Measurements from ENCODE around the gene HDLBP.

The HDLBP gene

DNA sequence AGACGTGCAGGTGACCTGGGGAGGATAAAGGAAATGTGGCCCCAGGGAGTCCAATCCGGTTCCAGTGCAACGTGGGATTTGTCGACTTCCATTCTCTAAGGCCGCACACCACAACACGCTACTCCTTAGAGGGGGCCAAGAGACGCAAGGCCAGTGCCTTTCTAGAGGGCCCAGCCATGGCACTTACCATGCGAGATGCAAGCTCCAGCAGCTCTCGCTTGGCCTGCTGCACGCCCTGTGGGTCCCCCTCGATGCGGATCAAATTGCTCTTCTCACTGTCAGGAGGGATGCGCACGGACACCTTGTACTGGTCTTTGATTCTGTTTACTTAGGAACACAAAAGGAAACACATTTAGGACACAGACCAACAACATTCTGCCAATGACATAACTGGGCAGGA lies 65.8 kb downstream of the HDLBP start:
- DNase-seq, result no peak

- DNase-seq, result no peak
Observed at GRCh38 chr2:241248897-241249296, 66.6 kb downstream of the HDLBP start.

DNA sequence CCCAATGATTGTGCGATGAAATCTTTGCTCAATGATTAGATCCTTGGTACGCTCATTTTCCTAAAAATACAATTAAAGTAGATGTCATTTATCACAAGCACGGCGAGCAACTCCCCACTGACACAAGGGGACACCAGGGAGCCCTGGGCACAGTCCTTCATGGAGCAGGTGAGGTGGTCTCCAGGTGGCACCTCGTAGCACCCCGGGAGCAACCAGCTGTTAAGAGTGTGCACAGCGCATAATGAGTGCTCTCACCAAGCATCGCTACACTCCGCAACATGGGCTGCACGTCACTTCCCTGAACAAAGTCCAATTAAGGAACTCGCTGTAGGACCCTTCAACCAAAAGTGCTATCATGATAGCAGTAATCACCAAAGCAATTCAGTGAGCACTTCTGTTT lies 67.2 kb downstream of the HDLBP start:
- DNase-seq, result no peak

- DNase-seq, result no peak
Observed at GRCh38 chr2:241244368-241244767, 71.1 kb downstream of the HDLBP start.

GRCh38 chr2:241242306-241242705 lies 73.2 kb downstream of the HDLBP start:
- DNase-seq, result no peak

DNA sequence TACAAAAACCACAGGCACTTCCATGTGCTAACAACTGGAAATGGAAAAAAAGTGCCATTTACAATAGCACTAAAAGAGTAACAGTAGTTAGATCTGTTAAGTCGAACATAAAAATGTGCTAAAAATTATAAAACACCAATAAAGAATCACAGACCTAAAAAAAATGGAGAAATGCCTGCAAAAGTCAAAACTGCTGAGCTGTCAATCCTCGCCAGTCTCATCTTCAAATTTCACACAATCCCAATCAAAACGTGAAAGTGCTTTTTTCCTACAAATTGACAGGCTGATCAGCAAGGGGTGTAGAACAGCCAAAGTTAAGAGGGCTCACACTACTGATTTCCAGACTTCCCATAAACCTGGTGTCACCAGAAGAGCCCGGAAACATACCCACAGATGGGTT lies 73.8 kb downstream of the HDLBP start:
- no peak for DNase-seq

DNA sequence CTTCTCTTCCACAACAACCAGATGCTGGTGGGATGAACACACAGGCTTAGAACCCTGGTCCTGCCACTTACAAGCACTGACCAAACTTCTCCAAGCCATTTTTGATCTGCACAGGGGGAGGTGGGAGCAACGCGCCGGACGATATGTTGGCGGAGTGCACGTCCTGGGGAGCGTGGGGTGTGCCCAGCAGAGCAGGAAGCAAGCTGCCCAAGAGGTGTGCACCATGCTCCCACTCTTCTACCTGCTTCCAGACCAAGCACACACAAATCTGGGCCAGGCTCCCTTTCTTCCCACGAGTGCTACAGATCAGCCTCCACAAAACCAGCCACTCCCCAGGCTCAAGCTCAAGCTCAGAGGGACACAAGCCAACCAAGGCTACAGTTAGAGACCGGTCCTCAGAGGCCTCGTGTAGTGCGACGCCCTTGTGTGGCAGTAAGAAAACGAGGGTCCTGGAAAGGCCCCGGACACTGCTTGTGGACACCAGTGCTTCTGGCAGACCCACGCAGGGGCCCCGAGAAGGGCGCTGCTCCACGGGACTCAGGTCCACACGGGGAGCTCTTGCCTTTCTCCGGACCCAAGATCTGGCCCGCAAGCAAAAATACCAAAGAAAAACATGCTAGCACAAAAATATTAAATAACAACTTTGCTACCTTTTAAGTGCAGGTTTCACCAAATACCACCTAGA lies 75.0 kb downstream of the HDLBP start:
- DNase-seq, result no peak

- DNase-seq, result no peak
Observed at GRCh38 chr2:241239552-241240202, 75.8 kb downstream of the HDLBP start.

DNA sequence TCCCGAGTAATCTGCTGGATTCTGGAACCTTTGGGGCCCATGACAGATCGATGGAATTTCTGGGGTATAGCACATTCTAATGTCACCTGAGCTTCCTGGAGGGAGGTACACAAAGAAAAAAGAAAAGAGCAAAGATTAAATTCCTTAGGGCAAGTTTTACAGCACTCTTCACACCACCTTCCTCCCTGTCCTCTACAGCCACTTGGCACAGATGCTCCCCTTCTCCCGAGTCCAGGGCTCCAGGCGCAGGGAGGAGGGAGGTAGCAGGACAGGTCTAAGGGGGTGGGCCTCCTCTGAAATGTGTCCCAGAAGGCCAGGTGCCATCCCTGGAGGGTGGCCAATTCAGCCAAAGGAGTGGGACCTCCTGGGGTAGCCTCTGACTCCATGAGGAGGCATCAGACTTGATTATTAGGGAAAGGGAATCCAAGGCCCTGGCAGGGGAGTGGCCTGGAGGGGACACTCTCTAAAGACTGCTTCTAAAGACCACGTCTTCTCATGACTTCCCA lies 76.7 kb downstream of the HDLBP start:
- DNase-seq, result no peak

DNA sequence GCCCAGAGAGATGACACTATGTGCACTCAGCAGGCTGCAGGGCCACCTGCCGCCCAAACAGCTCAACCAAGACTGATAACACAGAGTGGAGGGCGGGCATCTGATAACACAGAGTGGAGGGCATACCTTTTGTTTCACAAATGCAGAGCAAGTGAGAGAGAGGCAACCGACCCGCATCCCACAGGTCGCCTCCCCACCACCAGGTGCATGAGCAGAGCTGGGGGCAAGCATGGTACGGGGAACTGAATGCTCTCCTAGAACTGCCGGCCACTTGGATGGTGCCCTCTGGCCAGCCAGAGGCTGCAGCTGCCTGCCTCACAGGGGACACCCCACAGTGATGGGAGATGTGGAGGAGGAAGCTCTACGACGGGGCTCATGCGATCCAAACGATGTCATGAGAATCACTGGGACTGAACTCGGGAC lies 77.5 kb downstream of the HDLBP start:
- no peak for DNase-seq

DNA sequence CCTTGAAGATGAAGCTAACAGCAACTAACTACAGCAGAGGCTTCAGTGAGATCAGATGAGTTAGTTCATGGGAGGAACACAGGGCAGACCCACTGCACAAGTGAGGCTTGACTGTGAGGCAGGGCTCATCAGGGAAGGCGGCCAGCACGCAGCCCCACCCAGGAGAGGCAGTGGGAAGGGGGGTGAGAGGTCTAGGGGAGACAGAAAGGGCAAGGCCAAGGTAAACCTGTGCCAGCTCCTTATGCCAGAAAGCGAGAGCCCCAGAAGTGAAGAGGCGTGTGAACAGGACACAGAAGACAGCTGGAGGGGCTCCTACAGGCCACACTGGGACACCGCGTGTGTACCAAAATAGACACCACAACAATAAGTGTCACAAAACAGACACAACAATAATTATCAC lies 78.4 kb downstream of the HDLBP start:
- DNase-seq, result no peak

GRCh38 chr2:241235859-241236593 lies 79.4 kb downstream of the HDLBP start:
- DNase-seq, result no peak

DNA sequence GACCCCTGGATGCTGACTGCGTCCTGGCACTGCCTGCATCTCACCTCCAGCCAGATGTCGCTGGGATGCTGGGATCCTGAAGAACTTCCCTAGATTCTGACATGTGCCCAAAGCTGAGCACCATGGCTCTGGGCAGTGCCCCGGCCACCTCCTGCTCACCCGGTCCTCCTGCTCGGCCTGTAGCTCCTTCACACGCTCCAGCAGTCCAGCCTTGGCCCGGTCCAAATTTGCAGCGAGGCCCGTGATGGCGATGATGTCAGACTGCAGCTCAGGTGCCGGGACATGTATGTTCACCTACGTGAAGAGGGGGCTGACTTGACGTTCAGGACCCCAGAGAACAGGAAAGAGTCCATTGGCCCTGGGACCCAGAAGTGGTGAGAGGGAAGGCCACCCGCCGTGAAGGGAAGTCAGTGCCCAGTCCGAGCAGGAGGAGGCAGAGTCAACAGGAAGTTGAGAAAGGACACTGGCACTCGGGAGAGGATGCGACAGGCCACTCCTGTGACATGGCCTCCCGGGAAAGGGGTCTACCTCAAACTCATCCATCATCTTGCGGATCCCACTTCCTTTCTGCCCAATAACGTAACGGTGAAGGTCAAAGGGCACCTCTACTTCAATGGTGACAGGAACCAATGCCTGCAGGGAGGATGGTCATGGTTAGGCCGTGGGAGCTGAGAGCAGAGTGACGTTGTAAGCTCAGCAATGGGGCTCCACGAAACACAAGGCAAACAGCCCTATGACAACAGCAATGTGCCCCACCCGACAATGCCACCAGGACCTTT lies 80.3 kb downstream of the HDLBP start:
- DNase-seq, result no peak

DNA sequence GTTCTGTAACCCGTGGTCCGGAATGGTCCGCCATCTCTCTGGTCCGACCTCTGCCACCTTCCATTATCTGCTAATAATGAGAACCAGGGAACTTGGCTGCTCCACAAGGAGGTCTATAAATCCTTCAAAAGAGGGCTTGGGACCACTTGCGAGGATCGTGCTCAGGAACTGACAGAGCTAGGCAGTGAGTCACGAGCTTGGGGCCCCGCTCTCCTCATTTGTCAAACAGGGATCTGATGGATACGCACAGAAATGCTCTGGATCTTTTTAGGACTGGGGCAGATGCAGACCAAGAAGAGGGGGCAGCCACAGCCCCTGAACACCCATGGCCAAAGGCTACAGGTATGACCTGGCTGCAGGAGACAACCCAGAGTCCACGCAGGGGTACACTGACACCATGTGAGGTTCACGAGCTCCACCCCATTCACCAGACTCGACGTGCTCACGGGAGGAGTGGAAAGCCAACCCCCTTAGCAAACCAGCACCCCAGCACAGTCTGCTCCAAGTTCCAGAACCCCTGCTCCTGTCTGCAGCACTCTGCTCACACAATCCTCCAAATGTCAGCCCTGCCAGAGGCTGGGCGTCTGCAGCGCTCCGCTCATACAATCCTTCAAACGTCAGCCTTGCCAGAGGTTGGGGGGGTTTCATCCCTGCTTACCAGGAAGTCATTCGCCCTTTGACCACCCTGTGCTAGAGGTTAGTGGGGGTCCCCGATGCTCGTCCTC lies 81.2 kb downstream of the HDLBP start:
- no peak for DNase-seq

GRCh38 chr2:241232736-241233575 lies 82.5 kb downstream of the HDLBP start:
- DNase-seq, result no peak

DNA sequence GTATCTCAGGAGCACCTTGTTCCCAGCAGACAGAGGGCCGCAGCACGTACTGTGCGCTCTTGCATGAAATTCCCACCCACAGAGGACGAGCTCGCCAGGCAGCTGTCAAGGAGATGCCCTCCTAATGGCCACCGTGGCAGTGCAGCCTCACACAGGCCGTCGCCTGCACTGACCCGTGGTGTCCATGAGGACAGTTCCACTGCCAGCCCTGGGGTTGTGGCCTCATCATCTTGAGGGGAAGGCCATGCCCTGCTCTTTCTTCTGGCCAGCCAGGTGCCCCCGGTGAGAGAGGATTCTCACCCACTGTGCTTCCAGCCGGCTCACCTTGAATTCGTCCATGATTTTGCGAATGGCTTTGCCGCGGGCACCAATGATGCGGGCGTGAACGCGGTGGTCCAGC lies 85.0 kb downstream of the HDLBP start:
- DNase-seq, result no peak

DNA sequence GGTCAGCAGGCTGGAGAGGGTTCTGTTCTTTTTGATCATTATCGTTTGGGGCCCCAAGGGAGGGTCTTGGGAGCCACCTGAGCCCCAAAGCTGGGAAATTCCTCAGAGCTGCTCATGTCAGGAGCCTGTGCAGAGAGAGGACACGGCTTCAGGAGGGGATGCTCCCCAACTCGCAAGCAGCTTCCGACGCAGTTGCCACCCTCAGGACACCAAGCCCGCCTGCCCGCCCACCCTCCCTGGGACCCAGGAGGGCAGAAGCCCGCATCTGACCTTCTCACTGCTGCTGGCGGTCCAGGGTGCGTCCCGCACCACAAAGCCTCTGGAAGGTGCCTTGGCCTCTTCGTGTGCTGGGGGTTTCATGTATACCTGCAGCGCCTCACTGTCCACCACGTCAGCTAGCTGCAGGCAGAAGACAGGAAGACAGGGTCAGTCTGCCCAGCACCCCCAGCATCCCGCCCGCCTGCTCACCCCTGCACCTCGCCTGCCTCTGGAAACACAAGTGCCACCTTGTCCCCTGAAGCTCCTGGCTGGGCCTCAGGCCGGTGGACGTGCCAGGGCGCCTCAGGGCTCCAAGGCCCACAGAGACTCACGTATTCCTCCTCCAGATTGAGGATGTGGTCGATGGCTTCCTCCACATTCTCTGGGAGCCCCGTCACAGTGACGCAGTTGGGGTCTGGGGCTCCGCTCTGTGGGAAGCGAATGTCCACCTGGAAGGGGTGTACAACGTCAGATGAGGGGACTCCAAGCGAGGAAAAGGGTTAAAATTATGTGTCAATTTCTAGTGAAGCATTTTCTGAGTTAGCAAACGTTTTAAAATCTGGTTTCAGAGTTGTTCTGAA lies 85.7 kb downstream of the HDLBP start:
- no peak for DNase-seq

DNA sequence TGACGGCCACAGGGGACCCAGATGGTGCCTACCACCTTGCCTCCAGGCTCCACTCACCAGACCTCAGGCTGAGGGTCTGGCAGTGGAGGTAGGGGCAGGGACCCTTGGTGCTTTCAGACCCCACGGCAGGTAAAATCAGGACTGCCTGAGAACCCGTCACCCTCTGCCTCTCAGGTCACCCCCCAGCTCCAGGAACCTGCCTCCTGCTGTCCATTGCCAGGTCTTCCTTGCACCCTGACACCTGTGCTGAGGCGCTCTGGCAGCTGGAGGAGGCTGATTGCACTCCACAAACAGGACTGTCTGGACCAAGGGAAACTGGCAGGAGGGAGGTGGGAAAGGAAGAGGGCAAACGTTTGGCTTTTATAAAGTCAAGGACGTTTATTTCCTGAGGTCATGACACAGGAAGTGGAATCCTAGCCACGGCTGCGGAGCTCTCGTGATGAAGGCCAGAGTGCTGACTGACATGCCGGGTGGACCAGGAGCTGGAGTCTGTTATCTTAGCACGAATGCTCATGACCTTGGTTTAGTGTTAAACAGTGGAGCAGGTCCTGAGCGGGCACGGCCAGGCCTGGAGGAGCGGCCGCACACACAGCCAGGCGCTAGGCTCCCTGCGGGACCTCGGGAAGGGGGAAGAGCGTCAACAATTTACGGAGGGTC lies 86.5 kb downstream of the HDLBP start:
- no peak for DNase-seq

GRCh38 chr2:241228081-241228859 lies 87.2 kb downstream of the HDLBP start:
- no peak for DNase-seq
